WTC11 (cell line): ENCODE data around the gene CHD3. TPM values are rescaled to one million over a fixed set of nuclear protein-coding genes. Genes with fewer than 3 reads are reported as not detected.

Experiments
- ATAC-seq: fragments of 200-7000 bp; cut with Tn5 transposase; 2 replicates; pipeline ENCODE4 v1.10.0; 2021; ENCODE audit warnings: mild to moderate bottlenecking, moderate library complexity
- CTCF ChIA-PET: fragments of 300-600 bp; sonication (Branson Sonifier 250); formaldehyde crosslinking; loops from one replicate; lab custom pipeline; 2021; ENCODE audit warnings: antibody characterized with exemption; lab: Charles Lee
- POLR2A ChIA-PET: fragments of 350-600 bp; sonication (Branson Sonifier 250); formaldehyde crosslinking; loops from one replicate; lab custom pipeline; 2021; ENCODE audit warnings: antibody characterized with exemption; lab: Charles Lee
- DNase-seq: peaks from one replicate; pipeline ENCODE4 v3.0.0; 2021; ENCODE audit warnings: low spot score
- H3K27ac Mint-ChIP-seq: 2 replicates; pipeline ENCODE4 v1.8.0; 2021; ENCODE audit warnings: mixed read lengths
- H3K27me3 Mint-ChIP-seq: 2 replicates; pipeline ENCODE4 v1.8.0; 2021; ENCODE audit warnings: low read depth, mild to moderate bottlenecking, moderate library complexity, mixed read lengths
- H3K36me3 Mint-ChIP-seq: 2 replicates; pipeline ENCODE4 v1.8.0; 2021; ENCODE audit warnings: mixed read lengths
- H3K4me1 Mint-ChIP-seq: 2 replicates; pipeline ENCODE4 v1.8.0; 2022; ENCODE audit warnings: mixed read lengths
- H3K4me3 Mint-ChIP-seq: 2 replicates; pipeline ENCODE4 v1.8.0; 2021; ENCODE audit warnings: mild to moderate bottlenecking, moderate library complexity, mixed read lengths
- H3K9me3 Mint-ChIP-seq: 2 replicates; pipeline ENCODE4 v1.8.0; 2021; ENCODE audit warnings: mixed read lengths
- AR ChIP-seq: fragments of 250-450 bp; sonication (Bioruptor Pico); IDR thresholded peaks from 2 replicates; pipeline ENCODE4 v1.9.0; 2021; ENCODE audit warnings: mild to moderate bottlenecking
- ATF3 ChIP-seq: sonication (generic); formaldehyde crosslinking; conservative IDR thresholded peaks from 2 replicates; pipeline ENCODE4 v1.8.1; 2022; ENCODE audit warnings: mild to moderate bottlenecking, missing genetic modification reagents
- CBFB ChIP-seq: sonication (generic); formaldehyde crosslinking; IDR thresholded peaks from 2 replicates; pipeline ENCODE4 v1.8.1; 2022; ENCODE audit warnings: mild to moderate bottlenecking, low read depth, missing genetic modification reagents
- ELF4 ChIP-seq: sonication (generic); formaldehyde crosslinking; IDR thresholded peaks from 2 replicates; pipeline ENCODE4 v1.8.1; 2022; ENCODE audit warnings: low read depth, mild to moderate bottlenecking, moderate library complexity, missing genetic modification reagents
- HMGA2 ChIP-seq: fragments of 250-450 bp; sonication (Bioruptor Pico); IDR thresholded peaks from 2 replicates; pipeline ENCODE4 v1.4.0; 2021; ENCODE audit warnings: mild to moderate bottlenecking, moderate library complexity
- MAX ChIP-seq: sonication (generic); formaldehyde crosslinking; IDR thresholded peaks from 2 replicates; pipeline ENCODE4 v1.8.0; 2022; ENCODE audit warnings: mild to moderate bottlenecking, missing genetic modification reagents
- NFYB ChIP-seq: sonication (generic); formaldehyde crosslinking; conservative IDR thresholded peaks from 2 replicates; pipeline ENCODE4 v1.8.0; 2022; ENCODE audit warnings: low read depth, missing genetic modification reagents
- SMAD3 ChIP-seq: sonication (generic); formaldehyde crosslinking; IDR thresholded peaks from 2 replicates; pipeline ENCODE4 v1.8.0; 2022; ENCODE audit warnings: missing genetic modification reagents, mild to moderate bottlenecking, borderline replicate concordance
- SMAD4 ChIP-seq: sonication (generic); formaldehyde crosslinking; IDR thresholded peaks from 2 replicates; pipeline ENCODE4 v1.8.0; 2022; ENCODE audit warnings: mild to moderate bottlenecking, missing genetic modification reagents
- ZNF219 ChIP-seq: sonication (generic); formaldehyde crosslinking; IDR thresholded peaks from 2 replicates; pipeline ENCODE4 v1.8.0; 2023; ENCODE audit warnings: missing genetic modification reagents, mild to moderate bottlenecking, borderline replicate concordance
- ZNF281 ChIP-seq: sonication (generic); formaldehyde crosslinking; IDR thresholded peaks from 2 replicates; pipeline ENCODE4 v1.8.0; 2023; ENCODE audit warnings: mild to moderate bottlenecking, missing genetic modification reagents
- ZNF396 ChIP-seq: fragments of 250-450 bp; sonication (Bioruptor Pico); IDR thresholded peaks from 2 replicates; pipeline ENCODE4 v1.8.0; 2021; ENCODE audit warnings: mild to moderate bottlenecking, moderate library complexity, borderline replicate concordance
- total RNA-seq: library from RNA; stranded (reverse); gene quantifications from 3 replicates; pipeline ENCODE4 v1.2.3, GENCODE V29; 2021
- TF ChIP-seq, protein P1 (sequence below): sonication (generic); formaldehyde crosslinking; IDR thresholded peaks from 2 replicates; pipeline ENCODE4 v1.8.0; 2022; ENCODE audit warnings: mild to moderate bottlenecking, missing genetic modification reagents
- TF ChIP-seq, protein P2 (sequence below): sonication (generic); formaldehyde crosslinking; IDR thresholded peaks from 2 replicates; pipeline ENCODE4 v1.8.0; 2022; ENCODE audit warnings: mild to moderate bottlenecking, missing genetic modification reagents
- TF ChIP-seq, protein P3 (sequence below): sonication (generic); formaldehyde crosslinking; IDR thresholded peaks from 2 replicates; pipeline ENCODE4 v1.8.1; 2023; ENCODE audit warnings: mild to moderate bottlenecking, missing genetic modification reagents, borderline replicate concordance
- TF ChIP-seq, protein P4 (sequence below): fragments of 250-450 bp; sonication (Bioruptor Pico); IDR thresholded peaks from 2 replicates; pipeline ENCODE4 v1.9.0; 2021; ENCODE audit warnings: mild to moderate bottlenecking, borderline replicate concordance

Gene CHD3
- total RNA-seq, 1 experiment from 2014 or later: 39.5 TPM

DNA sequence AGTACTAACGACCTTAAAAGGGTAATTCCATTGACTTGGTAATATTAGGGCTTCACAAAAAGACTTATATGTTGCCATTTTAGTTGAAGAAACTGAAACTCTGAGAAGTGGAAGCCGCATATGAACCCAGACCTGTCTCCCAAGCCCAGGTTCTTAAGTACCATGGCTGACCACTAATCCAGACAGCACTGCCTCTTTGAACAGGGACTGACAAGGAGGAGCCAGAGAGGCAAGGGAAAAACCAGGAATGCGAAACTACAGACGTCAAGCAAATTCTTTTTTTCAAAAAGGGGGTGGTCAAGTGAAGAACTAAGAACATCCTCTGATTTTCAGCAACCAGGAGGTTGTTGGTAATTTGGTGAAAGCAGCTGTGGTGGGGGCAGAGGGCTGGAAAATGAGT, 15.5 kb upstream of the CHD3 start (continued):
- TF ChIP-seq ZNF219: no peak
- TF ChIP-seq ELF4 (CRISPR knock-in tag): no peak
- TF ChIP-seq, protein P1, sequence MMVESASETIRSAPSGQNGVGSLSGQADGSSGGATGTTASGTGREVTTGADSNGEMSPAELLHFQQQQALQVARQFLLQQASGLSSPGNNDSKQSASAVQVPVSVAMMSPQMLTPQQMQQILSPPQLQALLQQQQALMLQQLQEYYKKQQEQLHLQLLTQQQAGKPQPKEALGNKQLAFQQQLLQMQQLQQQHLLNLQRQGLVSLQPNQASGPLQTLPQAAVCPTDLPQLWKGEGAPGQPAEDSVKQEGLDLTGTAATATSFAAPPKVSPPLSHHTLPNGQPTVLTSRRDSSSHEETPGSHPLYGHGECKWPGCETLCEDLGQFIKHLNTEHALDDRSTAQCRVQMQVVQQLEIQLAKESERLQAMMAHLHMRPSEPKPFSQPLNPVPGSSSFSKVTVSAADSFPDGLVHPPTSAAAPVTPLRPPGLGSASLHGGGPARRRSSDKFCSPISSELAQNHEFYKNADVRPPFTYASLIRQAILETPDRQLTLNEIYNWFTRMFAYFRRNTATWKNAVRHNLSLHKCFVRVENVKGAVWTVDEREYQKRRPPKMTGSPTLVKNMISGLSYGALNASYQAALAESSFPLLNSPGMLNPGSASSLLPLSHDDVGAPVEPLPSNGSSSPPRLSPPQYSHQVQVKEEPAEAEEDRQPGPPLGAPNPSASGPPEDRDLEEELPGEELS (CRISPR knock-in tag): no peak
- TF ChIP-seq NFYB (CRISPR knock-in tag): no peak
- TF ChIP-seq, protein P2, sequence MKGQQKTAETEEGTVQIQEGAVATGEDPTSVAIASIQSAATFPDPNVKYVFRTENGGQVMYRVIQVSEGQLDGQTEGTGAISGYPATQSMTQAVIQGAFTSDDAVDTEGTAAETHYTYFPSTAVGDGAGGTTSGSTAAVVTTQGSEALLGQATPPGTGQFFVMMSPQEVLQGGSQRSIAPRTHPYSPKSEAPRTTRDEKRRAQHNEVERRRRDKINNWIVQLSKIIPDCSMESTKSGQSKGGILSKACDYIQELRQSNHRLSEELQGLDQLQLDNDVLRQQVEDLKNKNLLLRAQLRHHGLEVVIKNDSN (CRISPR knock-in tag): no peak
- TF ChIP-seq ZNF281 (CRISPR knock-in tag): no peak
- TF ChIP-seq MAX (CRISPR knock-in tag): no peak
- TF ChIP-seq, protein P3, sequence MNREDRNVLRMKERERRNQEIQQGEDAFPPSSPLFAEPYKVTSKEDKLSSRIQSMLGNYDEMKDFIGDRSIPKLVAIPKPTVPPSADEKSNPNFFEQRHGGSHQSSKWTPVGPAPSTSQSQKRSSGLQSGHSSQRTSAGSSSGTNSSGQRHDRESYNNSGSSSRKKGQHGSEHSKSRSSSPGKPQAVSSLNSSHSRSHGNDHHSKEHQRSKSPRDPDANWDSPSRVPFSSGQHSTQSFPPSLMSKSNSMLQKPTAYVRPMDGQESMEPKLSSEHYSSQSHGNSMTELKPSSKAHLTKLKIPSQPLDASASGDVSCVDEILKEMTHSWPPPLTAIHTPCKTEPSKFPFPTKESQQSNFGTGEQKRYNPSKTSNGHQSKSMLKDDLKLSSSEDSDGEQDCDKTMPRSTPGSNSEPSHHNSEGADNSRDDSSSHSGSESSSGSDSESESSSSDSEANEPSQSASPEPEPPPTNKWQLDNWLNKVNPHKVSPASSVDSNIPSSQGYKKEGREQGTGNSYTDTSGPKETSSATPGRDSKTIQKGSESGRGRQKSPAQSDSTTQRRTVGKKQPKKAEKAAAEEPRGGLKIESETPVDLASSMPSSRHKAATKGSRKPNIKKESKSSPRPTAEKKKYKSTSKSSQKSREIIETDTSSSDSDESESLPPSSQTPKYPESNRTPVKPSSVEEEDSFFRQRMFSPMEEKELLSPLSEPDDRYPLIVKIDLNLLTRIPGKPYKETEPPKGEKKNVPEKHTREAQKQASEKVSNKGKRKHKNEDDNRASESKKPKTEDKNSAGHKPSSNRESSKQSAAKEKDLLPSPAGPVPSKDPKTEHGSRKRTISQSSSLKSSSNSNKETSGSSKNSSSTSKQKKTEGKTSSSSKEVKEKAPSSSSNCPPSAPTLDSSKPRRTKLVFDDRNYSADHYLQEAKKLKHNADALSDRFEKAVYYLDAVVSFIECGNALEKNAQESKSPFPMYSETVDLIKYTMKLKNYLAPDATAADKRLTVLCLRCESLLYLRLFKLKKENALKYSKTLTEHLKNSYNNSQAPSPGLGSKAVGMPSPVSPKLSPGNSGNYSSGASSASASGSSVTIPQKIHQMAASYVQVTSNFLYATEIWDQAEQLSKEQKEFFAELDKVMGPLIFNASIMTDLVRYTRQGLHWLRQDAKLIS (CRISPR knock-in tag): no peak
- TF ChIP-seq AR (CRISPR knock-in tag): no peak
- TF ChIP-seq, all 79 proteins: peak for 0

DNA sequence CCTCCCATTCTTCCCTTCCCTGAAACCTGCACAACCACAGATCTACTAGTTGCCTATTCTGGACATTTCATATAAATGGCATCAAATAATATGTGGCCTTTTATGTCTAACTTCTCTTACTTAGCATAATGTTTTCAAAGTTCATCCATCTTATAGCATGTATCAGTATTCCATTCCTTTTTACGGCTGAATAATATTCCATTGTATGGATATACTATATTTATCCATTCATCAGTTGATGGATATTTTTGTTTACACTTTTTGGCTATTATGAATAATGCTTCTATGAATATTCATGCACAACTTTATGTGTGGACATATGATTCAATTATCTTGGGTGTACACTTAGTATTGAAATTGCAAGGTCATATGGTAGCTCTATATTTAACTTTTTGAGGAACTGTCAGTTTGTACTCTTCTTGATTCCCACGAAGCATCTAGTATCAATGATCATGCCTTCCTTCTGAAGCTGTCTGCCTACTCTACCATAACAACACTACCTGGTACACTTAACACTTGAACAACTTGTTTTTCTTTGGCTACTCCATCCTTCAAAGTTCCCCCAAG, 12.7 kb upstream of the CHD3 start:
- Mint-ChIP-seq H3K36me3 (no peaks in the 10 kb centered on the region), H3K4me1 (no peaks in the 10 kb centered on the region), H3K9me3 (no peaks in the 10 kb centered on the region), H3K27me3 (no peaks in the 10 kb centered on the region), H3K4me3 (no peak overlapping the region), H3K27ac (no peak overlapping the region)
- CTCF ChIA-PET: interaction anchor here (0.9 to 1.5 kb wide), 3 partner anchors 14 to 197 kb away, joined by 3 read pairs; no protein-coding TSS in a partner anchor
- DNase-seq: no peak
- POLR2A ChIA-PET: no interaction called here
- ATAC-seq: no peak
- TF ChIP-seq ZNF396 (CRISPR knock-in tag) (no peak), ATF3 (CRISPR knock-in tag) (no peak), HMGA2 (CRISPR knock-in tag) (no peak), SMAD4 (CRISPR knock-in tag) (no peak), CBFB (CRISPR knock-in tag) (no peak), SMAD3 (no peak)
- TF ChIP-seq, protein P4, sequence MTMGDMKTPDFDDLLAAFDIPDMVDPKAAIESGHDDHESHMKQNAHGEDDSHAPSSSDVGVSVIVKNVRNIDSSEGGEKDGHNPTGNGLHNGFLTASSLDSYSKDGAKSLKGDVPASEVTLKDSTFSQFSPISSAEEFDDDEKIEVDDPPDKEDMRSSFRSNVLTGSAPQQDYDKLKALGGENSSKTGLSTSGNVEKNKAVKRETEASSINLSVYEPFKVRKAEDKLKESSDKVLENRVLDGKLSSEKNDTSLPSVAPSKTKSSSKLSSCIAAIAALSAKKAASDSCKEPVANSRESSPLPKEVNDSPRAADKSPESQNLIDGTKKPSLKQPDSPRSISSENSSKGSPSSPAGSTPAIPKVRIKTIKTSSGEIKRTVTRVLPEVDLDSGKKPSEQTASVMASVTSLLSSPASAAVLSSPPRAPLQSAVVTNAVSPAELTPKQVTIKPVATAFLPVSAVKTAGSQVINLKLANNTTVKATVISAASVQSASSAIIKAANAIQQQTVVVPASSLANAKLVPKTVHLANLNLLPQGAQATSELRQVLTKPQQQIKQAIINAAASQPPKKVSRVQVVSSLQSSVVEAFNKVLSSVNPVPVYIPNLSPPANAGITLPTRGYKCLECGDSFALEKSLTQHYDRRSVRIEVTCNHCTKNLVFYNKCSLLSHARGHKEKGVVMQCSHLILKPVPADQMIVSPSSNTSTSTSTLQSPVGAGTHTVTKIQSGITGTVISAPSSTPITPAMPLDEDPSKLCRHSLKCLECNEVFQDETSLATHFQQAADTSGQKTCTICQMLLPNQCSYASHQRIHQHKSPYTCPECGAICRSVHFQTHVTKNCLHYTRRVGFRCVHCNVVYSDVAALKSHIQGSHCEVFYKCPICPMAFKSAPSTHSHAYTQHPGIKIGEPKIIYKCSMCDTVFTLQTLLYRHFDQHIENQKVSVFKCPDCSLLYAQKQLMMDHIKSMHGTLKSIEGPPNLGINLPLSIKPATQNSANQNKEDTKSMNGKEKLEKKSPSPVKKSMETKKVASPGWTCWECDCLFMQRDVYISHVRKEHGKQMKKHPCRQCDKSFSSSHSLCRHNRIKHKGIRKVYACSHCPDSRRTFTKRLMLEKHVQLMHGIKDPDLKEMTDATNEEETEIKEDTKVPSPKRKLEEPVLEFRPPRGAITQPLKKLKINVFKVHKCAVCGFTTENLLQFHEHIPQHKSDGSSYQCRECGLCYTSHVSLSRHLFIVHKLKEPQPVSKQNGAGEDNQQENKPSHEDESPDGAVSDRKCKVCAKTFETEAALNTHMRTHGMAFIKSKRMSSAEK: no peak
